Activated T-cell treated with anti-CD3 and anti-CD28 coated beads for 4 hours (primary cell): Measurements from ENCODE around the gene LRRC8A.
"Not testable (repeated sequence)": the region's sequence is repeated elsewhere in the genome, so short reads cannot be mapped to it uniquely, and the experiment has no call there.

Experiments used
- DNase-seq: peaks from one replicate; pipeline ENCODE4 v3.0.0-alpha.2; 2020

The LRRC8A gene

DNA sequence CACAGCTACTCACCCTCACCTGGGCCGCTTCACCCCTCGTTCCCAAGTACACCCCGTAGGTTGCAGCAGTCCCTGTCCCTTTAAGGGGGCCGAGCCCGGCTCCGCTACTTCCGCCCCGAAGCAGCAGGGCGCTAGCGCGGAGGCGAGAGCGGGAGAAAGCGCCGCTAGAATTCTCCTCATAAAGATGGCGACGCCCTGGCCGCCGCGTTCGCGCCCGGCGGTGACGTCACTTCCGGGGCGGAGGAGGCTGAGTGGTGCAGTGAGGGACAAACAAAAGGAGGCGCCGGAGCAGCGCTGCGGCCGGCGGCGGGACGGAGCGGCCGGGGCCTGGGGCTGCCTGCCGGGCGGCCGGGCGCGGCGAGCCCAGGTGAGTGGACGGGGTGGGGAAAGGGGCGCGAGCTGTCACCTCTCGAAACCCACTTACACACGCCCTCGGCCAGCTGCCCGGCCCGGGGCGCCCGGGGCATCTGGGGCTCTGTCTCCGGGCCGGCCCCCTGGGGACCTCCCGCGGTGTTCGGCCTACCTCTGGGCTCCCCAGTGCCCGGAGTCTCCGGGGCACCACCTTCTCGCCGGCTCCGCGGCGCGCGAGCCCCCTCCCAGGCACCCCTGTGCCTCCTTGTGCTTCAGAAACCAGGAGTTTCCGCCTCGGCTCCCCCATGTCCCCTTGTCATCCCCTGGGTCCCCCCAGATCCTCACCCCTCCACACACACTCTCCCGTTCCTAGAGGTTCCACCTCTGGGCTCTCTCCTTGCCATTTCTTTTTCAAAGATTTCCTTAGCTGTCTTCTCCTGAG lies at the start of gene LRRC8A, which contains the start of gene KYAT1:
TSS of gene LRRC8A (plus strand) at position 250 of the 793 bp plus-strand sequence. CDS start 25,032 bp downstream, outside the sequence.
TSS of gene KYAT1 (minus strand) at position 67 of the 793 bp plus-strand sequence. CDS start 36,545 bp downstream, outside the sequence.
- DNase-seq = peak; percentile 97

DNA sequence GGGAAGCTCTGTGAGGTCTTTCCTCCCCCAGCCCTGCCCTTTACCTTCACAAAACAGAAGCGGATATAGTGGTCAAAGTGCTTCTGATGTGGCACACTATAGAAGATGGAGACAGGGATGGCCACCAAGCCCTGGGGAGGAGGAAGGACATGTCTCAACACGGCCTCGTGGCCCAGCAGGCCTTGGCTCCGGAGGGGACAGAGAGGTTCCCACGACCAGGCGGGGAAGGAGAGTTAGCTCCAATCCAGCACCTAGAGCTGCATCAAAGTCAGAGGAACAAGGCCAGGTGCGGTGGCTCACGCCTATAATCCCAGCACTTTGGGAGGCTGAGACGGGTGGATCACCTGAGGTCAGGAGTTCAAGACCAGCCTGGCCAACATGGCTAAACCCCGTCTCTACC lies 48.2 kb upstream of the LRRC8A start:
- no peak for DNase-seq

DNA sequence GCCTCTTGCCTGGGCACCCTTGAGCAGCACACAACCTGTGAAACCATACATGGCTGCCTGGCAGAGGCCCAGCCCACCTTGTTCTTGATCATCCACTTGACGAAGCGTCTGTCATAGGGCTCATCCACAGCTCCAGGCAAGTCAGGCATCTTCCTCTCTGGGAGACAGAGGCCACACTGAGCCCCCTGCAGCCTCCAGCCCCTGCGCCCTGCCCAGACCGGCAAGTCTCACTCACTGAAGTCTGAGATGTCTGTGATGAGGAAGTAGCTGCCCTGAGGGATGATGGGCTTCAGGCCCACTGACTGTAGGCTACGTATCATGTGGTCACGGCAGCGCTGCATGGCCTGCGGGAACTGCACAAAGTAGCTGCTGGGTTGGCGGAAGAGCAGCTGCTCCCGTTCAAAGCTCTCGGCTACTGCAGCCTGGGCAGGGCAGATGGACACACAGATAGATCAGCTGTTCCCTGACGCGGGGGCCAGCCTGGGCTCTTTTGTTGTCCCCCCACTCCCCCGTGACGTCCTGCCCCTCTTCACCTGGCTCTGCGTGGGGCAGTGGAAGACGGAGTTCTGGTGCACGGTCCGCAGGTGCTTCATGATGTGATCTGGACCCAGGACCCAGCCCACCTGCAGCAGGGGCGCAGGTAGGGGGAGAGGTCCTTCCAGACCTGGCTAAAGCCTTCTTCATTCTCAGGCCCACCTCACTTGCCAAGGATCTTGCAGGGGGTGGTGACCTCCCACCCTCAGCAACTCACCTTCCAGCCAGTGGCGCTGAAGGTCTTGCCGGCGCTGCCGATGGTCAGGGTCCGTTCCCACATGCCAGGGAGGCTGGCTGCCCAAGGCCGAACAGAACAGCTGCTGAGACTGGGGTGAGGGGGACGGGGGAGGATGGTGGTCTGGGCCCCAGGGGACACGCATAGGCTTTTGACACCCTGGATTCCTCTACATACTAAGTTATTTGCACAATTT lies 46.4 kb upstream of the LRRC8A start:
- DNase-seq = no peak

DNA sequence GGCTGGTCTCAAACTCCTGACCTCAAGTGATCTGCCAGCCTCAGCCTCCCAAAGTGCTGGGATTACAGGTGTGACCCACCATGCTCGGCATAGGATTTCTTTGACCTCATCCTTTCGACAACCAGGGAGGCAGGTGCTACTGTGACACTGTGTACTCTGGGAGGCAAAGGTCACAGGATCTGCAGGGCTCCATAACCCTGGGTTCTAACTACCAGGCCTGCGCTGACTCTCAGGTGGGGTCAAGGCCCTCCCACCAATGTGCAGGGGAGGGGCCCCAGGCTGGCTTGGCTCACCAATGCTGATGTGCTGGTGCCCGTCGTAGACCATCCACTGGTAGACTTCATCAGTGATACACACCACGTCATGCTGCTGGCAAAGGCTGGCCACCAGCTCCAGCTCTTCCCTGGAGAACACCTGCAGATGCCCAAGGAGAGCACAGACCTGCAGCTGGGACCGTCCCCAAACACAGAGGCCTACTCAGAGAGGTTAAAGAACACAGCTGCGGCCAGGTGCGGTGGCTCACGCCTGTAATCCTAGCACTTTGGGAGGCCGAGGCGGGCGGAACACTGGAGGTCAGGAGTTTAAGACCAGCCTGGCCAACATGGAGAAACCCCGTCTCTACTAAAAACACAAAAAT lies 45.3 kb upstream of the LRRC8A start:
- DNase-seq = no peak

DNA sequence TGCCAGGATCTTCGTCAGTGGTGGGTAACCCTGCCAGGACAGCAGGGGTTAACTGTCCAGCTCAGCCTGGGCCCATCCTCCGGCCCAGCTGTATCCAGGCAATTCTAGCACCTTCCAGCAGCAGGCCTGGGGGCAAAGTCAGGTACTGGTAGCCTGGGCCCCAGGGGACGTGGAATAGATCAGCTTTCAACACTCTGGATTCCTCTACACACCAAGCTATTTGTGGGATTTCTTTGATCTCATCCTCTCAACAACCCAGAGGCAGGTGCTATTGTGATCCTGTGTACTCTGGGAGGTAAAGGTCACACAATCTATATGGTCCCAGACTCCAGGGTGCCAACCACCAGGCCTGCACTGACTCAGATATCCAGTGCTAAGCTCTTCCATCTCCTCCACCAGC lies 43.6 kb upstream of the LRRC8A start:
- DNase-seq = no peak

DNA sequence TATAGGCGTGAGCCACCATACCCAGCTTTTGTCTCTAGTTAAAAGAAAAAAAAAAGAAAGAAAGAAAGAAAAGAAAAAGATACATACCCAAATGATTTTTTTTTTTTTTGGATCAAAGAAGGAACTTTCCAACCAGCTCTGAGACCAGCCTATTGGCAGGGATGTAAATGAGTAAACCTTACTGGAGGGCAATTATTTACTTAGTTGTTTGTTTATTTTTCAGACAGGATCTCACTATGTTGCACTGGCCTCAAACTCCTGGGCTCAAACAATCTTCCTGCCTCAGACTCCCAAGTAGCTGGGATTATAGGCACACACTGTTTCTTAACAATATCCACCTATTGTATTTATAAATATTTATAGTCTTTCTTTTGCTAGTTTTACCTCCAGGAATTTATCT lies 41.4 kb upstream of the LRRC8A start:
- DNase-seq = no peak

DNA sequence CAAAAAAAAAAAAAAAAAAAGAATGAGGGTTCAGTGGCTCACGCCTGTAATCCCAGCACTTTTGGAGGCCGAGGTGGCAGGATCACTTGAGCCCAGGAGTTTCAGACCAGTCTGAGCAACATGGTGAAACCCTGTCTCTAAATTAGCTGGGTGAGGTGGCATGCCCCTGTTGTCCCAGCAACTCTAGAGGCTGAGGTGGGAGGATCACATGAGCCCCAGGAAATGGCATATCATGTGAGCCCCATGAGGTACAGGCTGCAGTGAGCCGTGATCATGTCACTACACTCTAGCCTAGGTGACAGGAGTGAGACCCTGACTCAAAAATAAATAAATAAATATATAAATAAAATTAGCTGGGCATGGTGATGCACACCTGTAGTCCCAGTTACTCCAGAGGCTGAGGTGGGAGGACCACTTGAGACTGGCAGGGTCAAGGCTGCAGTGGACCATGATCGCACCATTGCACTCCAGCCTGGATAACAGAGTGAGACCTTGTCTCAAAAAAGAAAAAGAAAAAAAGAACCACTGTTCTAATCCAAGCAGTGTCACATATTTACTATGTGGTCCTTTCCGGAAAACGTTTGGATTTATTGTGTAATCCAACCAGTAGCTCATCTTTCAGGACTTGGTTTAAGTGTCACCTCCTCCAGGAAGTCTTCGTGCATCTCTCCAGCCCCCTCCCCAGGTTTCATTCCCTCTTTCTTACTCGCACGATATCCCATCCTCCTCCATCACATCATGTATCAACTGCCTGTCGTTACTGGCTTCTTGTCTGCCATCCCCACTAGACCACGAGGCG lies 40.0 kb upstream of the LRRC8A start:
- no peak for DNase-seq

DNA sequence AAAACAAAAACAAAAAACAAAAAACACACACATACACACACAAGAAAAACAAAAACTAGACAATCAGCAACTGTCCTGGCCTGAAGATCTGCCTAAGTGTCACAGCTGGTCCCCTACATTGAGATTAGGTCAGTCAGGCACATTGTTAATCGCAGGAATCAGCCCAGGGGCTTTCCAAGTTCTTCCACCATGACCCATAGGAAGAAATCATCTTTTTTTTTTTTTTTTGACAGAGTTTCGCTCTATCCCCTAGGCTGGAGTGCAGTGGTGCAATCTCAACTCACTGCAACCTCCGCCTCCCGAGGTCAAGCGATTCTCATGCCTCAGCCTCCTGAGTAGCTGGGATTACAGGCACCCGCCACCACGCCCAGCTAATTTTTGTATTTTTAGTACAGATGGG lies 38.8 kb upstream of the LRRC8A start:
- not testable (repeated sequence) for DNase-seq

DNA sequence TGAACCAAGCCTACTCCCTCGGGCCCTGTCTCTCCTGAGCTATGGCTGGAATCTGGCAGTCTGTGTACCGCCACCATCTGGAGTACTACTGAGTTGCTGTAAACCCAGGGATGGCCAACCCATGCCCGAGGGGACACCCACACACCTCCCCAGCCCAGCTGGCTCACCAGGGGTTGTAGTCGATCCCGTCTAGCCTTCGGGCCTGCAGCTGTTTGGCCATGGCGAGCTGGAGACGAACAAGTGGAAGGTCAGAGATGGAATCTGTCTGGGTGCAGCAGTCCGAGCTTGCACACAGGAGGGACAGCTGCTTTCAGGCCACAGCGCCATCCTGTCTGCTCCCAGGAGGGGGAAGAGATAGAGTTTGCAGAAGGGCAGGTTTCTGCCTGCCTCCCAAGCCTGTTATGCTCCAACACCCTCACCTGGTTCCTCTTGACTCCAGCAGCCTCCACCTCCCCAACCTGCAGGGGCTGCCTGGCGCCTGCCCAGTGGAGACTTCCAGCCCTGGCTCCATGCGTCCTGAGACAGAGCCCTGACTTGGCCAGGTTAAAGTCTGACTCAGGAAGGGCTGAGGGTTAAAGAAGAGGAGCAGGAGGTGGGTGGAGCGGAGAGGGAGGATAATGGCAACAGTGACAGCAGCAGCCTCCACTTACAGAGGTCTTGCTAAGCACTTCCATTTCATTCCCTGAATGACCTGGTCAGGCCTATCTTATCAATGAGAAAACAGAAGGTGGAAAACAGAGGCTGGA lies 36.6 kb upstream of the LRRC8A start:
- DNase-seq = no peak

DNA sequence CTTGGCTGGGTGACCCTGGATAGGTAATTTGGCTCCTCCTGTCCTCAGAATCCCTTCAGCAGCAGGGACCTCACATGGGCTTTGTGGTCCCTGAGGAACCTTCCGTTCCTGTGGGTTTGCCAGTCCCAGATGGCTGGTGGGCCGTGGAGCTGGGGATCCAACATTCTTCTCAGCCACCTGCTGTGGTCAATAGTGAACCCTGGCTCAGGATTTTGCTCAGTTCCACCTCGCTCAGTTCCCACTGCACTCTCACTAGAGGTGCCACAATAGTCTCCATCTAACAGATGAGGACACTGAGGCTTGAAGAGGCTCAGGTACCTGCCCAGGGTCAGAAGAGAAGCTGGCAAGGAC lies 35.3 kb upstream of the LRRC8A start:
- no peak for DNase-seq

DNA sequence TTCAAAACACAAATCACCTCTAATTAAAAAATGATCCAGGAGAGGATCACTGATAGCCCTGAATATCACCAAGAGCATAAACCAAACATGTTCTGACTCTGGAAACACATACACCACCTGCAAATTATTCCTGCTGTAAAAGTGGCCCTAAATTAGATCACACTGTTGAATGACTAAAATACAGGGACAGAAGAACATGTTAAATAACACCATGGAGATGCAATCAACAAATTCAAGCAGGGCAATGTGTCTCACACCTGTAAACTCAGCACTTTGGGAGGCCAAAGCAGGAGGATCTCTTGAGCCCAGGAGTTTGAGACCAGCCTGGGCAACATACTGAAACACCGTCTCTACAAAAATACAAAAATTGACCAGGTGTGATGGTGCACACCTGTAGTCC lies 34.1 kb upstream of the LRRC8A start:
- no peak for DNase-seq

DNA sequence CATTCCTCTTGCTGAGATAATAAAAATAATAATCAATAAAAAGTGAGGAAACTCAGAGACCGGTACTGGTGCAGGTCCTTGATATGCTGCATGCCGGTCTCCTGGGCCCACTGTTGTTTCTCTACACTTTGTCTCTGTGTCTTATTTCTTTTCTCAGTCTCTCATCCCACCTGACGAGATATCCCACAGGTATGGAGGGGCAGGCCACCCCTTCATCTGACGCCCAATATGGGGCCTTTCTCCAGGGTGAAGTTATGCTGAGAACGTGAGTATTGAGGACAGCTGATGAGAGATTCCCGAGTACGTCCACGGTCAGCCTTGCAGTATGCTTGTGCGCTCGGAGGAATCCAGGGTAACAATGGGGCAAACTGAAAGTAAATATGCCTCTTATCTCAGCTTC lies 30.9 kb upstream of the LRRC8A start:
- not testable (repeated sequence) for DNase-seq

DNA sequence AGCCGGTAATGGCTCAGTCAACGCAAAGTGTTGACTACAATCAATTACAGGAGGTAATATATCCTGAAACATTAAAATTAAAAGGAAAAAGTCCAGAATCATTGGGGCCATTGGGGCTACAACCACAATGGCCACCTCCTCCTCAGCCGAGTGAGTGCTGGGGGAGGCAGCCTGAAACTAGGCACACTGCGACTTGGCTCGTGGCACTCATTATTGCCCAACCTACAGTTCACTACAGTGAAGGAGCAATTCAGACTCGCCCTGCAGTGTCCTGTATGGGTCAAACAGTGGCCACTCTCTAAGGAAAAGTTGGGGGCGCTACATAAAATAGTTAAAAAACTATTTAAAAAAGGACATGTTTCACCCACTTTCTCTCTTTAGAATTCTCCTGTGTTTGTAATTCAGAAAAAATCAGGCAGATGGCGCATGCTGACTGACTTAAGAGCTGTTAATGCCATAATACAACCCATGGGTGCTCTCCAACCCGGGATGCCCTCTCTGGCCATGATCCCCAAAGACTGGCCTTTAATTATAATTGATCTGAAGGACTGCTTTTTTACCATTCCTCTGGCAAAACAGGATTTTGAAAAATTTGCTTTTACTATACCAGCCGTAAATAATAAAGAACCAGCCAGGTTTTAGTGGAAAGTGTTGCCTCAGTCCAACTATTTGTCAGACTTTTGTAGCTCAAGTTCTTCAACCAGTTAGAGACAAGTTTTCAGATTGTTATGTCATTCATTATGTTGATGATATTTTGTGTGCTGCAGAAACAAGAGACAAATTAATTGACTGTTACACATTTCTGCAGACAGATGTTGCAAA lies 29.9 kb upstream of the LRRC8A start:
- DNase-seq = not testable (repeated sequence)

DNA sequence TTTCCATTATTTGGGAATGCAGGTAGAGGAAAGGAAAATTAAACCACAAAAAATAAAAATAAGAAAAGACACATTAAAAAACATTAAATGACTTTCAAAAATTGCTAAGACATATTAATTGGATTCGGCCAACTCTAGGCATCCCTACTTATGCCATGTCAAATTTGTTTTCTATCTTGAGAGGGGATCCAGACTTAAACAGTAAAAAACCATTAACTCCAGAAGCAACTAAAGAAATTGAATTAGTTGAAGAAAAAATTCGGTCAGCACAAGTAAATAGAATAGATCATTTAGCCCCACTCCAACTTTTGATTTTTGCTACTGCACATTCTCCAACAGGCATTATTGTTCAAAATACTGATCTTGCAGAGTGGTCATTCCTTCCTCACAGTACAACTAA lies 29.3 kb upstream of the LRRC8A start:
- not testable (repeated sequence) for DNase-seq

DNA sequence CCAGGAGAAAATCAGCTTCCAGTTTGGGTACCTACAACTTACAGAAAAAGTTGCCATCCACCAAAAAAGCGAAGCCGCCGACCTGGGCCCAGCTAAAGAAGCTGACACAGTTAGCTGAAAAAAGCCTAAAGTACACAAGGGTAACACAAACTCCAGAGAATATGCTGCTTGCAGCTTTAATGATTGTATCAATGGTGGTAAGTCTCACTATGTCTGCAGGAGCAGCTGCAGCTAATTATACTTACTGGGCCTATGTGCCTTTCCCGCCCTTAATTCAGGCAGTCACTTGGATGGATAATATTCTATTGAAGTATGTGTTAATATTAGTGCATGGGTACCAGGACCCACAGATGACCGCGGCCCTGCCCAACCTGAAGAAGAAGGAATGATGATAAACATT lies 27.5 kb upstream of the LRRC8A start:
- not testable (repeated sequence) for DNase-seq

DNA sequence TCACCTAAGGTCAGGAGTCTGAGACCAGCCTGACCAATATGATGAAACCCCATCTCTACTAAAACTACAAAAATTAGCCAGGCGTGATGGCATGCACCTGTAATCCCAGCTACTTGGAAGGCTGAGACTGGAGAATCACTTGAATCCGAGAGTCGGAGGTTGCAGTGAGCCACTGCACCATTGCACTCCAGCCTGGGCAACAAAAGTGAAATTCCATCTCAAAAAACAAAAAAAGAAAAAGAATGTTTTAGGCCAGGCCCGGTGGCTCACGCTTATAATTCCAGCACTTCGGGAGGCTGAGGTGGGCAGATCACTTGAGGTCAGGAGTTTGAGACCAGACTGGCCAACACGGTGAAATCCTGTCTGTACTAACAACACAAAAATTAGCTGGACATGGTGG lies 23.5 kb upstream of the LRRC8A start:
- not testable (repeated sequence) for DNase-seq

DNA sequence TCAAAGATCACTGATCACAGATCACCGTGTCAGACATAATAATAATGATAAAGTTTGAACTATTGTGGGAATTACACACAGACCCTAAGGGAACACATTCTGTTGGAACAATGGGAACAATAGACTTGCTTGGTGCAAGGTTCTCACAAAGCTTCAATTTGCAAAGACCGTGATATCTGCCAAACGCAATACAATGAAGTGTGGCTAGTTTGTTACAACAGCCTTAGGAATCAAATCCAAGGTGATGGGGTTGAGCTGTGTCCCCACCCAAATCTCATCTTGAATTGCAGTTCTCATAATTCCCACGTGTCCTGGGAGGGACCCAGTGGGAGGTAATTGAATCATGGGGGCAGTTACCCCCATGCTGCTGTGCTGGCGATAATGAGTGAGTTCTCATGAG lies 21.0 kb upstream of the LRRC8A start:
- no peak for DNase-seq

DNA sequence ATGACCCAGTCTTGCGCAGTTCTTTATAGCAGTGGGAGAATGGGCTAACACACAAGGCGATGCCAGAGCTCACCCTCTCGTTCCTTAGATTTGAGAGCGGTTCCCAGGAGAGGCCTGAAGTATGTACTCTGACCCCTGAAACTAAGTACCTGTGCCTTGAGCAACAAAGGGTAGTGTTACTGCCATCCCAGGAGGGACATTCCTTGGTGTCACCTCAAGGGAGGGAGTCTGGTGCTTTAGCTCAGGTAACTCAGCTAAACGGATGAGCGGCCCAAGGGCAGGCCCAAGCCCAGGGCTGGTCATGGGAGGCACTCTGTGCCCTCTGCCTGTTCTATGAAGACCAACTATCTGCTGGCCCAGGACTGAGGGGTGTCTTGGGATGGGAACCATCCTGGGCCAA lies 20.4 kb upstream of the LRRC8A start:
- no peak for DNase-seq

DNA sequence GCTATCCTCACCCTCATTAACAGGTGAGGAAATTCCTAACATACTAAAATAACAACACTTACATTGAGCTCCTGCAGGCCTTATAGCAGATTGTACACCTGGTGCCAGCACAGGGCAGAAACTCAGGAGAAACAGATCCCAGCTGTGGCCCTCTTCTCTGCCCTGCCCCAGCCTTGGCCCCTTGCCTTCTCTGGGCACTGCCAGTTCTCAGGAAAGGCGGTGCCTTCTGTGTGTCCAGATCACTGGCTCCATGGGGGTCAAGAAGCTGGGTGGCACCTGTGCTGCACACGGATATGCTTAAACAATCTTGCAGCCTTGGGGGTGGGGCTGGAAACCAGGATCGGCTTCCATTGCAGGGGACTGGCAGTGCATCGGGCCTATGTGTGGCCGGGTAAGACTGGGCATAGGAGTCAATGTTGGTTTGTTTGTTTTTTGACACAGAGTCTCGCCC lies 19.5 kb upstream of the LRRC8A start:
- no peak for DNase-seq

DNA sequence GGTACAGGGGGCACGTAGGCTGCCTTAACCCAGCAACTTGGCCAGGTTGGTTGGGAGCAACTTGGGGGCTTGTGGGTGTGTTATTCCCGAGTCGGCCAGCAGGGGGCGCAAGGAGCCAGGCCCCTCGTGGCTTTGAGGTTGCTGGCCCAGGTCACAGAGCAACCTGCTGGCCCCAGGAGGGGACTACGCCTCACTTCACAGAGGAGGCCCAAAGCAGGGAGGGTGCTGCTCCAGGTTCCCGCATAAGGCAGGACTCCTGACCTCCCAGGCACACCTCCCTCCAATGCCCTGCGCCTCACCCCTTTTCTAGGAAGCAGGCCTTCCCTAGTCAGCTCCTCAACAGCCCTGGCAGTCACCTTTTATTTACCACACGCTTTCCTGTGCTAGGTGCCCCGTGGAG lies 18.3 kb upstream of the LRRC8A start:
- peak; percentile 81 for DNase-seq
